ENCODE measurements around the gene CACNA1B. TPM values are rescaled to one million over a fixed set of nuclear protein-coding genes. Genes with fewer than 3 reads are reported as not detected.

The CACNA1B gene
- total RNA-seq, 4 donors from 2014 or later, result 0.13 to 0.42 (median 0.31) TPM

DNA sequence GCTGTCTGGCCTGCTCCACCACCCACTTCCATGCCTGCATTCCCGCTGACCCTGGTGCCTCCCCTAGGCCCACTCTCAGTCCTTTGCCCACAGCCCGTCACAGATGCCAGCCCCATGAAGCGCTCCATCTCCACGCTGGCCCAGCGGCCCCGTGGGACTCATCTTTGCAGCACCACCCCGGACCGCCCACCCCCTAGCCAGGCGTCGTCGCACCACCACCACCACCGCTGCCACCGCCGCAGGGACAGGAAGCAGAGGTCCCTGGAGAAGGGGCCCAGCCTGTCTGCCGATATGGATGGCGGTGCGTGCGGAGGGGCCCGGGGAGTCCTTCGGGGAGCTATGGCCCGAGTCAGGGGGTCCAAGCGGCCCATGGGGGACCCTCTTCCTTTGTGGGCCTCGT is 242.5 kb downstream of the CACNA1B start:
- H3K36me3 ChIP-seq, result no peaks in the 10 kb centered on the region
- no peak overlapping the region for H3K4me3 ChIP-seq
- H3K4me1 ChIP-seq, result no peaks in the 10 kb centered on the region
- H3K27me3 ChIP-seq, result peaks cover 0 to 58% (median 0%) of the 10 kb centered on the region in 4 donors
- WGBS, result 94% methylated on average over 20 of the region's 23 CpGs
- no peak for DNase-seq (ENCODE audit: extremely low spot score)
- H3K9me3 ChIP-seq, result no peaks in the 10 kb centered on the region
- intact Hi-C loops (cut with DNase I), result no loop called here
- no peak overlapping the region for H3K27ac ChIP-seq (replicated peaks in 1 of 4)
- TF ChIP-seq, protein P1, sequence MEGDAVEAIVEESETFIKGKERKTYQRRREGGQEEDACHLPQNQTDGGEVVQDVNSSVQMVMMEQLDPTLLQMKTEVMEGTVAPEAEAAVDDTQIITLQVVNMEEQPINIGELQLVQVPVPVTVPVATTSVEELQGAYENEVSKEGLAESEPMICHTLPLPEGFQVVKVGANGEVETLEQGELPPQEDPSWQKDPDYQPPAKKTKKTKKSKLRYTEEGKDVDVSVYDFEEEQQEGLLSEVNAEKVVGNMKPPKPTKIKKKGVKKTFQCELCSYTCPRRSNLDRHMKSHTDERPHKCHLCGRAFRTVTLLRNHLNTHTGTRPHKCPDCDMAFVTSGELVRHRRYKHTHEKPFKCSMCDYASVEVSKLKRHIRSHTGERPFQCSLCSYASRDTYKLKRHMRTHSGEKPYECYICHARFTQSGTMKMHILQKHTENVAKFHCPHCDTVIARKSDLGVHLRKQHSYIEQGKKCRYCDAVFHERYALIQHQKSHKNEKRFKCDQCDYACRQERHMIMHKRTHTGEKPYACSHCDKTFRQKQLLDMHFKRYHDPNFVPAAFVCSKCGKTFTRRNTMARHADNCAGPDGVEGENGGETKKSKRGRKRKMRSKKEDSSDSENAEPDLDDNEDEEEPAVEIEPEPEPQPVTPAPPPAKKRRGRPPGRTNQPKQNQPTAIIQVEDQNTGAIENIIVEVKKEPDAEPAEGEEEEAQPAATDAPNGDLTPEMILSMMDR (IDR thresholded peaks at IDR 0.05), result no peak
- no peak for TF ChIP-seq POLR2A (IDR thresholded peaks at IDR 0.05; ENCODE audit: low read depth)
- no peak for TF ChIP-seq EP300 (IDR thresholded peaks at IDR 0.05)
- TF ChIP-seq POLR2AphosphoS5 (IDR thresholded peaks at IDR 0.05), result no peak

- H3K9me3 ChIP-seq, result no peaks in the 10 kb centered on the region
- H3K36me3 ChIP-seq, result no peaks in the 10 kb centered on the region
- no peak overlapping the region for H3K27ac ChIP-seq (replicated peaks in 1 of 4)
- no peaks in the 10 kb centered on the region for H3K4me1 ChIP-seq
- DNase-seq (ENCODE audit: extremely low spot score), result no peak
- 93% methylated on average over 20 of the region's 36 CpGs for WGBS
- TF ChIP-seq POLR2AphosphoS5 (IDR thresholded peaks at IDR 0.05) (no peak), POLR2A (IDR thresholded peaks at IDR 0.05; ENCODE audit: low read depth) (no peak), EP300 (IDR thresholded peaks at IDR 0.05) (no peak)
- TF ChIP-seq, protein P1 (IDR thresholded peaks at IDR 0.05), result no peak
- H3K4me3 ChIP-seq, result no peak overlapping the region
- intact Hi-C loops (cut with DNase I), result no loop called here
- peaks cover 0 to 52% (median 0%) of the 10 kb centered on the region in 4 donors for H3K27me3 ChIP-seq
Measured at GRCh38 chr9:138120511-138121437, 243.2 kb downstream of the CACNA1B start.

DNA sequence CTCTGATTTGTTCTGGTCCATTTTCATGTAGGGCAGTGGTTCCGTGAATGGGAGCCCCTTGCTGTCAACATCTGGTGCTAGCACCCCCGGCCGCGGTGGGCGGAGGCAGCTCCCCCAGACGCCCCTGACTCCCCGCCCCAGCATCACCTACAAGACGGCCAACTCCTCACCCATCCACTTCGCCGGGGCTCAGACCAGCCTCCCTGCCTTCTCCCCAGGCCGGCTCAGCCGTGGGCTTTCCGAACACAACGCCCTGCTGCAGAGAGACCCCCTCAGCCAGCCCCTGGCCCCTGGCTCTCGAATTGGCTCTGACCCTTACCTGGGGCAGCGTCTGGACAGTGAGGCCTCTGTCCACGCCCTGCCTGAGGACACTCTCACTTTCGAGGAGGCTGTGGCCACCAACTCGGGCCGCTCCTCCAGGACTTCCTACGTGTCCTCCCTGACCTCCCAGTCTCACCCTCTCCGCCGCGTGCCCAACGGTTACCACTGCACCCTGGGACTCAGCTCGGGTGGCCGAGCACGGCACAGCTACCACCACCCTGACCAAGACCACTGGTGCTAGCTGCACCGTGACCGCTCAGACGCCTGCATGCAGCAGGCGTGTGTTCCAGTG is 244.0 kb downstream of the CACNA1B start:
- Histone ChIP-seq H3K9me3 (no peaks in the 10 kb centered on the region), H3K4me1 (no peaks in the 10 kb centered on the region), H3K4me3 (no peak overlapping the region), H3K27ac (replicated peaks in 1 of 4) (no peak overlapping the region), H3K27me3 (peaks cover 0 to 50% (median 0%) of the 10 kb centered on the region in 4 donors), H3K36me3 (no peaks in the 10 kb centered on the region)
- whole genome bisulfite sequencing, result 86% methylated on average over 24 of the region's 32 CpGs
- intact Hi-C loops (cut with DNase I), result no loop called here
- no peak for DNase-seq (ENCODE audit: extremely low spot score)
- TF ChIP-seq EP300 (IDR thresholded peaks at IDR 0.05) (no peak), POLR2A (IDR thresholded peaks at IDR 0.05; ENCODE audit: low read depth) (no peak), POLR2AphosphoS5 (IDR thresholded peaks at IDR 0.05) (no peak)
- TF ChIP-seq, protein P1 (IDR thresholded peaks at IDR 0.05), result no peak

DNA sequence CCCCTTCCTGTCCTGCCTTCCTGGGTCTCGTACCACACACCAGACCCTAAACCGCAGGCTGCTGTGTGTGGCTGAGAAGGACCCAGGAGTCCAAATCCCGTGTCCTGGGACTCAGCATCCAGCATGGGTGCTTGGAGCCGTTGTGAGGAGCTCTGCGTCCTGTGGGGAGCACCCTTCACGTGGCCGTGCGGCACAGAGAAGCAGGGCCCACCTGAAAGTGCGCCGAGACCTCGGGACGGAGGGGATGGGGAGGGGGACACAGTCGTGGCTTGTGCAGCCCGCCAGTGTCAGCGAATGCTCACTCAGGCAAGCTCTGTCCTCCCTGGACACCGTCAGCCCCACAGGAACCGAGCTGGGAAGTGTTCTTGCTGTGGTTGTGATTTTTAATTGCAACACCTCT is 244.6 kb downstream of the CACNA1B start:
- intact Hi-C loops (cut with DNase I), result no loop called here
- Histone ChIP-seq H3K9me3 (no peaks in the 10 kb centered on the region), H3K36me3 (no peaks in the 10 kb centered on the region), H3K27ac (replicated peaks in 1 of 4) (no peak overlapping the region), H3K4me3 (no peak overlapping the region), H3K4me1 (no peaks in the 10 kb centered on the region), H3K27me3 (peaks cover 0 to 45% (median 0%) of the 10 kb centered on the region in 4 donors)
- TF ChIP-seq EP300 (IDR thresholded peaks at IDR 0.05) (no peak), POLR2A (IDR thresholded peaks at IDR 0.05; ENCODE audit: low read depth) (no peak), POLR2AphosphoS5 (IDR thresholded peaks at IDR 0.05) (no peak)
- TF ChIP-seq, protein P1 (IDR thresholded peaks at IDR 0.05), result no peak
- WGBS, result 84% methylated on average over 17 of the region's 17 CpGs
- no peak for DNase-seq (ENCODE audit: extremely low spot score)

Measured in esophagus muscularis mucosa (tissue), 4 donors.